Measurements from ENCODE around the gene TBX18. TPM values are rescaled to one million over a fixed set of nuclear protein-coding genes. Genes with fewer than 3 reads are reported as not detected.

Gene TBX18
- total and polyA plus RNA-seq, 9 of the 15 experiments (the other 6 are each of a cell fraction or from before 2014, with no cell fraction given): 4.0 to 36.1 (median 20.7) TPM

DNA sequence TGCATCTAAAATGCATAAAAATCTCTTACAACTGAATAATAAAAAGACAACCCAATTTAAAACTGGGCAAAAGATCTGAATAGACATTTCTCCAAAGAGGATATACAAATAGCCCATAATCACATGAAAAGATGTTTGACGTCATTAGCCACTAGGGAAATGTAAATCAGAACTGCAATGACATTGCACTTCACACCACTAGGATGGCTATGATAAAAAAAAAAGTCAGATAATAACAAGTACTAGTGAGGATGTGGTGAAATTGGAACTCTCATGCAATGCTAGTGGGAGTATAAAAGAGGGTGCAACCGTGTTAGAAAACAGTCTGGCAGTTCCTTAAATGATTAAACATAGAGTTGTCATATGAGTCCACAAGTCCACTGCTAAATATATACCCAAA lies 24.3 kb upstream of the TBX18 start (continued):
- TF ChIP-seq NFE2 (IDR thresholded peaks at IDR 0.05; ENCODE audit: low read depth) (peak; percentile 85), KLF13 (tag; IDR thresholded peaks at IDR 0.05; ENCODE audit: borderline replicate concordance, low read depth) (no peak), NRF1 (conservative IDR thresholded peaks at IDR 0.05 in 1 of 2, IDR thresholded peaks at IDR 0.05 in 1 of 2) (no peak), RBM25 (IDR thresholded peaks at IDR 0.05; ENCODE audit: low read depth, low read length, severe bottlenecking) (peak; percentile 39), ZNF408 (CRISPR knock-in tag; IDR thresholded peaks at IDR 0.05; ENCODE audit: low read depth) (no peak), MAFF (IDR thresholded peaks at IDR 0.05; ENCODE audit: low read length) (peak; percentile 54; the same call in 1 of the 2 replicates), SREBF1 (IDR thresholded peaks at IDR 0.05; ENCODE audit: borderline replicate concordance, low read depth, low read length) (no peak), ZC3H8 (IDR thresholded peaks at IDR 0.05) (no peak), YBX1 (IDR thresholded peaks at IDR 0.05) (no peak), DACH1 (IDR thresholded peaks at IDR 0.05; ENCODE audit: partially characterized antibody) (no peak), EP300 (IDR thresholded peaks at IDR 0.05; ENCODE audit: low read length) (no peak), LARP7 (IDR thresholded peaks at IDR 0.05) (no peak), ATF7 (IDR thresholded peaks at IDR 0.05) (peak; percentile 53), MAFG (tag; conservative IDR thresholded peaks at IDR 0.05) (peak; percentile 79), ZKSCAN8 (CRISPR knock-in tag; IDR thresholded peaks at IDR 0.05) (no peak), WHSC1 (IDR thresholded peaks at IDR 0.05; ENCODE audit: low read length) (no peak), ZNF124 (CRISPR knock-in tag; IDR thresholded peaks at IDR 0.05) (no peak), POLR2A (conservative IDR thresholded peaks at IDR 0.05) (no peak), PREB (CRISPR knock-in tag; IDR thresholded peaks at IDR 0.05) (no peak), E2F1 (CRISPR knock-in tag; IDR thresholded peaks at IDR 0.05) (no peak), HNRNPK (IDR thresholded peaks at IDR 0.05; ENCODE audit: low read depth, low read length, poor library complexity, severe bottlenecking) (no peak), ZNF197 (CRISPR knock-in tag; IDR thresholded peaks at IDR 0.05; ENCODE audit: low read depth) (no peak), PHTF2 (CRISPR knock-in tag; IDR thresholded peaks at IDR 0.05) (no peak)
- TF ChIP-seq, protein P1, sequence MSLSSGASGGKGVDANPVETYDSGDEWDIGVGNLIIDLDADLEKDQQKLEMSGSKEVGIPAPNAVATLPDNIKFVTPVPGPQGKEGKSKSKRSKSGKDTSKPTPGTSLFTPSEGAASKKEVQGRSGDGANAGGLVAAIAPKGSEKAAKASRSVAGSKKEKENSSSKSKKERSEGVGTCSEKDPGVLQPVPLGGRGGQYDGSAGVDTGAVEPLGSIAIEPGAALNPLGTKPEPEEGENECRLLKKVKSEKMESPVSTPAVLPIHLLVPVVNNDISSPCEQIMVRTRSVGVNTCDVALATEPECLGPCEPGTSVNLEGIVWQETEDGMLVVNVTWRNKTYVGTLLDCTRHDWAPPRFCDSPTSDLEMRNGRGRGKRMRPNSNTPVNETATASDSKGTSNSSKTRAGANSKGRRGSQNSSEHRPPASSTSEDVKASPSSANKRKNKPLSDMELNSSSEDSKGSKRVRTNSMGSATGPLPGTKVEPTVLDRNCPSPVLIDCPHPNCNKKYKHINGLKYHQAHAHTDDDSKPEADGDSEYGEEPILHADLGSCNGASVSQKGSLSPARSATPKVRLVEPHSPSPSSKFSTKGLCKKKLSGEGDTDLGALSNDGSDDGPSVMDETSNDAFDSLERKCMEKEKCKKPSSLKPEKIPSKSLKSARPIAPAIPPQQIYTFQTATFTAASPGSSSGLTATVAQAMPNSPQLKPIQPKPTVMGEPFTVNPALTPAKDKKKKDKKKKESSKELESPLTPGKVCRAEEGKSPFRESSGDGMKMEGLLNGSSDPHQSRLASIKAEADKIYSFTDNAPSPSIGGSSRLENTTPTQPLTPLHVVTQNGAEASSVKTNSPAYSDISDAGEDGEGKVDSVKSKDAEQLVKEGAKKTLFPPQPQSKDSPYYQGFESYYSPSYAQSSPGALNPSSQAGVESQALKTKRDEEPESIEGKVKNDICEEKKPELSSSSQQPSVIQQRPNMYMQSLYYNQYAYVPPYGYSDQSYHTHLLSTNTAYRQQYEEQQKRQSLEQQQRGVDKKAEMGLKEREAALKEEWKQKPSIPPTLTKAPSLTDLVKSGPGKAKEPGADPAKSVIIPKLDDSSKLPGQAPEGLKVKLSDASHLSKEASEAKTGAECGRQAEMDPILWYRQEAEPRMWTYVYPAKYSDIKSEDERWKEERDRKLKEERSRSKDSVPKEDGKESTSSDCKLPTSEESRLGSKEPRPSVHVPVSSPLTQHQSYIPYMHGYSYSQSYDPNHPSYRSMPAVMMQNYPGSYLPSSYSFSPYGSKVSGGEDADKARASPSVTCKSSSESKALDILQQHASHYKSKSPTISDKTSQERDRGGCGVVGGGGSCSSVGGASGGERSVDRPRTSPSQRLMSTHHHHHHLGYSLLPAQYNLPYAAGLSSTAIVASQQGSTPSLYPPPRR (CRISPR knock-in tag; IDR thresholded peaks at IDR 0.05; ENCODE audit: borderline replicate concordance): no peak
- TF ChIP-seq, protein P2, sequence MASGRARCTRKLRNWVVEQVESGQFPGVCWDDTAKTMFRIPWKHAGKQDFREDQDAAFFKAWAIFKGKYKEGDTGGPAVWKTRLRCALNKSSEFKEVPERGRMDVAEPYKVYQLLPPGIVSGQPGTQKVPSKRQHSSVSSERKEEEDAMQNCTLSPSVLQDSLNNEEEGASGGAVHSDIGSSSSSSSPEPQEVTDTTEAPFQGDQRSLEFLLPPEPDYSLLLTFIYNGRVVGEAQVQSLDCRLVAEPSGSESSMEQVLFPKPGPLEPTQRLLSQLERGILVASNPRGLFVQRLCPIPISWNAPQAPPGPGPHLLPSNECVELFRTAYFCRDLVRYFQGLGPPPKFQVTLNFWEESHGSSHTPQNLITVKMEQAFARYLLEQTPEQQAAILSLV (tag; IDR thresholded peaks at IDR 0.05): no peak
